HepG2 (cell line): ENCODE data around the gene SYNM. TPM values are rescaled to one million over a fixed set of nuclear protein-coding genes. Genes with fewer than 3 reads are reported as not detected.

ENCODE experiments used
- ATAC-seq: fragments of 200-7000 bp; cut with Tn5 transposase; 3 replicates; pipeline ENCODE4 v1.9.1; 2020; ENCODE audit warnings: mild to moderate bottlenecking, moderate library complexity
- BruUV-seq: library from RNA; stranded (reverse); fragments of 400-500 nt; replicated peaks from 2 replicates; lab custom pipeline; 2021; lab: Mats Ljungman, UMichigan
- CTCF ChIA-PET: fragments of 300-600 bp; formaldehyde crosslinking; extraction: SDS; loops from one replicate; lab custom pipeline; 2021; ENCODE audit warnings: low total read pairs, inconsistent platforms, low intra/inter-chr PET ratio; lab: Yijun Ruan, JAX
- POLR2A ChIA-PET: fragments of 350-600 bp; sonication (Branson Sonifier 250); formaldehyde crosslinking; loops from one replicate; lab custom pipeline; 2020; ENCODE audit warnings: antibody characterized with exemption, inconsistent platforms; lab: Yijun Ruan, JAX
- DNase-seq: peaks from one replicate; pipeline ENCODE4 v3.0.0-alpha.2; 2015; ENCODE audit warnings: low spot score
- FAIRE-seq: peaks from 3 replicates; lab custom pipeline; 2011; peaks lifted over from hg19 to GRCh38; lab: Jason Lieb, UNC
- H2AFZ ChIP-seq: one replicate; pipeline ENCODE4 v1.6.1; 2011; ENCODE audit warnings: low read length, inconsistent platforms
- H3K27ac ChIP-seq: fragments of 300-600 bp; 3 replicates; pipeline ENCODE4 v1.8.0; 2011; ENCODE audit warnings: mixed run types, mild to moderate bottlenecking, mixed read lengths, low read length, inconsistent platforms; ENCODE audit not compliant: insufficient read depth; ENCODE audit errors: extremely low read length
- H3K27me3 ChIP-seq, 2 experiments: fragments of 200-600 bp in 1 of 2; 2 replicates in 1 of 2; 3 replicates in 1 of 2; pipeline versions ENCODE4 v1.6.0 to v1.8.0; 2011; ENCODE audit warnings: low read length in 2 of 2, mild to moderate bottlenecking in 2 of 2, moderate library complexity in 2 of 2, inconsistent platforms in 1 of 2; ENCODE audit not compliant: insufficient read depth in 2 of 2, control insufficient read depth in 1 of 2
- H3K36me3 ChIP-seq, 2 experiments: fragments of 200-600 bp in 1 of 2; replicated peaks in 1 of 2; 2 replicates in 1 of 2; 3 replicates in 1 of 2; pipeline versions ENCODE4 v1.5.1 to v1.8.0; 2011; ENCODE audit warnings: low read length in 2 of 2, inconsistent platforms in 1 of 2; ENCODE audit not compliant: insufficient read depth in 2 of 2, control insufficient read depth in 1 of 2
- H3K4me1 ChIP-seq: 2 replicates; pipeline ENCODE4 v1.5.1; 2012; ENCODE audit warnings: low read length, inconsistent platforms; ENCODE audit not compliant: insufficient read depth
- H3K4me2 ChIP-seq: 2 replicates; pipeline ENCODE4 v1.6.0; 2011; ENCODE audit warnings: low read depth, low read length, inconsistent platforms
- H3K4me3 ChIP-seq, 3 experiments: fragments of 200-600 bp in 1 of 3; sonication (generic), shearing (Covaris generic) in 1 of 3; replicated peaks in 1 of 3; 2 replicates each; pipeline ENCODE4 v1.5.1; 2011 to 2016; ENCODE audit warnings: low read length in 3 of 3, inconsistent platforms in 2 of 3, low read depth in 2 of 3, mild to moderate bottlenecking in 2 of 3, control low read depth in 1 of 3, mixed read lengths in 1 of 3; ENCODE audit not compliant: insufficient read depth in 1 of 3
- H3K79me2 ChIP-seq: one replicate; pipeline ENCODE4 v1.6.1; 2011; ENCODE audit warnings: low read length, inconsistent platforms; ENCODE audit not compliant: insufficient read depth
- H3K9ac ChIP-seq: 2 replicates; pipeline ENCODE4 v1.6.0; 2011; ENCODE audit warnings: mild to moderate bottlenecking, low read depth, low read length, inconsistent platforms; ENCODE audit not compliant: insufficient read depth
- H3K9me3 ChIP-seq: 2 replicates; pipeline ENCODE4 v1.5.1; 2012; ENCODE audit warnings: mild to moderate bottlenecking, low read length
- H4K20me1 ChIP-seq: 2 replicates; pipeline ENCODE4 v1.6.0; 2011; ENCODE audit warnings: inconsistent platforms, mild to moderate bottlenecking, low read length, moderate library complexity; ENCODE audit not compliant: insufficient read depth
- BCL6 ChIP-seq: IDR thresholded peaks from 2 replicates; pipeline ENCODE4 v1.6.1; 2016; ENCODE audit warnings: missing genetic modification reagents, missing compliant biosample characterization
- CHD4 ChIP-seq: fragments of 200-600 bp; sonication (generic); IDR thresholded peaks from 2 replicates; pipeline ENCODE4 v1.7.0; 2017; ENCODE audit warnings: mild to moderate bottlenecking, low read length, borderline replicate concordance
- CREB1 ChIP-seq, 2 experiments: fragments of 450-650 bp in 1 of 2; IDR thresholded peaks; 2 replicates each; pipeline ENCODE4 v1.6.1; 2016 to 2017; ENCODE audit warnings: control low read depth in 1 of 2, mild to moderate bottlenecking in 1 of 2, missing compliant biosample characterization in 1 of 2, missing genetic modification characterization in 1 of 2
- CREM ChIP-seq, 2 experiments: sonication (generic) in 1 of 2; formaldehyde crosslinking in 1 of 2; IDR thresholded peaks; 2 replicates each; pipeline versions ENCODE4 v1.4.0 to v1.6.1; 2016 to 2020; ENCODE audit warnings: antibody characterized with exemption in 1 of 2, mild to moderate bottlenecking in 1 of 2, missing genetic modification reagents in 1 of 2
- DDIT3 ChIP-seq: sonication (generic); formaldehyde crosslinking; IDR thresholded peaks from 2 replicates; pipeline ENCODE4 v1.4.0; 2020; ENCODE audit warnings: mild to moderate bottlenecking, missing genetic modification reagents
- FOXM1 ChIP-seq: sonication (generic); formaldehyde crosslinking; IDR thresholded peaks from 2 replicates; pipeline ENCODE4 v1.5.0; 2020; ENCODE audit warnings: missing genetic modification reagents
- HNF4A ChIP-seq: sonication (generic); formaldehyde crosslinking; IDR thresholded peaks from 2 replicates; pipeline ENCODE4 v1.4.0; 2020; ENCODE audit warnings: missing genetic modification reagents
- JUN ChIP-seq: sonication (generic); formaldehyde crosslinking; IDR thresholded peaks from 2 replicates; pipeline ENCODE4 v1.4.0; 2020; ENCODE audit warnings: mild to moderate bottlenecking, missing genetic modification reagents
- LBX2 ChIP-seq: sonication (generic); formaldehyde crosslinking; IDR thresholded peaks from 2 replicates; pipeline ENCODE4 v1.5.0; 2020; ENCODE audit warnings: missing genetic modification reagents, mild to moderate bottlenecking, borderline replicate concordance
- MAZ ChIP-seq, 2 experiments: sonication (generic) in 1 of 2; formaldehyde crosslinking in 1 of 2; IDR thresholded peaks; 2 replicates each; pipeline versions ENCODE4 v1.5.0 to v1.6.1; 2012 to 2020; ENCODE audit warnings: low read depth in 2 of 2, mild to moderate bottlenecking in 2 of 2, borderline replicate concordance in 1 of 2, improper control_type of control experiment in 1 of 2, low read length in 1 of 2, missing genetic modification reagents in 1 of 2, moderate library complexity in 1 of 2
- MYC ChIP-seq: sonication (generic); formaldehyde crosslinking; IDR thresholded peaks from 2 replicates; pipeline ENCODE4 v1.9.0; 2021; ENCODE audit warnings: missing genetic modification reagents, borderline replicate concordance
- NFE2L2 ChIP-seq: fragments of 150-350 bp; IDR thresholded peaks from 2 replicates; pipeline ENCODE4 v1.6.1; 2014; ENCODE audit warnings: low read length
- ONECUT2 ChIP-seq: sonication (generic); formaldehyde crosslinking; IDR thresholded peaks from 2 replicates; pipeline ENCODE4 v1.4.0; 2020; ENCODE audit warnings: missing genetic modification reagents
- PATZ1 ChIP-seq: sonication (generic); formaldehyde crosslinking; IDR thresholded peaks from 2 replicates; pipeline ENCODE4 v1.4.0; 2020; ENCODE audit warnings: missing genetic modification reagents
- RARA ChIP-seq: IDR thresholded peaks from 2 replicates; pipeline ENCODE4 v1.6.1; 2016; ENCODE audit warnings: missing genetic modification reagents, missing compliant biosample characterization
- THAP11 ChIP-seq: IDR thresholded peaks from 2 replicates; pipeline ENCODE4 v1.6.1; 2016; ENCODE audit warnings: missing biosample characterization, missing genetic modification reagents
- ZKSCAN1 ChIP-seq: fragments of 150-350 bp; IDR thresholded peaks from 2 replicates; pipeline ENCODE4 v1.6.1; 2014; ENCODE audit warnings: low read length
- ZKSCAN8 ChIP-seq: IDR thresholded peaks from 2 replicates; pipeline ENCODE4 v1.6.1; 2016; ENCODE audit warnings: borderline replicate concordance, missing genetic modification reagents, missing compliant biosample characterization
- ZNF337 ChIP-seq: sonication (generic); formaldehyde crosslinking; IDR thresholded peaks from 2 replicates; pipeline ENCODE4 v1.5.1; 2020; ENCODE audit warnings: missing genetic modification reagents, low read depth, mild to moderate bottlenecking, borderline replicate concordance
- ZNF468 ChIP-seq: sonication (generic); formaldehyde crosslinking; IDR thresholded peaks from 2 replicates; pipeline ENCODE4 v1.8.0; 2022; ENCODE audit warnings: mild to moderate bottlenecking, moderate library complexity, missing genetic modification reagents
- ZSCAN22 ChIP-seq: sonication (generic); formaldehyde crosslinking; IDR thresholded peaks from 2 replicates; pipeline ENCODE4 v1.4.0; 2020; ENCODE audit warnings: mild to moderate bottlenecking, missing genetic modification reagents
- WGBS: methylation state at CpG from one replicate; pipeline ENCODE4 v1.1.6; 2017; ENCODE audit warnings: low lambda C conversion rate; 5-methylcytosine and 5-hydroxymethylcytosine counted together
- in situ Hi-C: cut with HindIII; loops from 2 replicates; pipeline ENCODE4 v1.10.0; 2017; ENCODE audit warnings: low pct_unique_long_range_greater_than_20kb; ENCODE audit not compliant: extremely low pct_ligation_motif_present
- intact Hi-C: fragments of 100-400 bp; cut with micrococcal nuclease; formaldehyde crosslinking; loops from one replicate; pipeline ENCODE4 v1.10.0; 2022; ENCODE audit not compliant: unreplicated experiment
- polyA plus RNA-seq, 8 experiments: library from polyadenylated mRNA; depleted of rRNA in 3 of 8; stranded (reverse) in 7 of 8; unstranded in 1 of 8; fragments of >200 nt; fragmentation: Illumina TruSeq in 4 of 8; extraction: Trizol in 4 of 8; gene quantifications; 2 replicates each; pipeline versions ENCODE4 v1.2.1 to v1.2.3, GENCODE V29; 2011 to 2016; ENCODE audit warnings: low read depth in 4 of 8, missing spikeins in 1 of 8, mixed read lengths in 1 of 8; ENCODE audit not compliant: insufficient read depth in 1 of 8
- total RNA-seq, 5 experiments: library from RNA; depleted of rRNA; stranded (reverse); fragments of >200 nt; fragmentation: Illumina TruSeq; extraction: Trizol; gene quantifications; 2 replicates each; pipeline ENCODE4 v1.2.3, GENCODE V29; 2016; ENCODE audit warnings: low read depth in 1 of 5

The SYNM gene
- total and polyA plus RNA-seq, 2 of the 13 experiments (the other 11 are each of a cell fraction or from before 2014, with no cell fraction given) = 1.1 to 3.7 TPM

- WGBS = 62% methylated on average over 3 of the region's 3 CpGs
- TF ChIP-seq RARA (CRISPR knock-in tag) = peak; percentile 17; the same call in 1 of the 2 replicates
- peak; percentile 42; the same call in 1 of the 2 replicates for TF ChIP-seq NFE2L2
- TF ChIP-seq ONECUT2 (CRISPR knock-in tag) = no peak
- no peak for TF ChIP-seq CREB1 (IDR thresholded peaks at IDR 0.05)
- TF ChIP-seq CREB1 (CRISPR knock-in tag; IDR thresholded peaks at IDR 0.05) = no peak
- no peak for TF ChIP-seq FOXM1 (CRISPR knock-in tag)
- peak; percentile 47; the same call in 1 of the 2 replicates for TF ChIP-seq BCL6 (CRISPR knock-in tag)
- no peak for TF ChIP-seq MYC (CRISPR knock-in tag)
- no peak for TF ChIP-seq DDIT3 (CRISPR knock-in tag)
- no peak for TF ChIP-seq ZKSCAN8 (CRISPR knock-in tag)
- 0 out of 2 replicates have a peak, but pooled peaks have one; percentile 42 for TF ChIP-seq JUN (CRISPR knock-in tag)
- no peak for TF ChIP-seq ZNF337 (CRISPR knock-in tag)
- TF ChIP-seq PATZ1 (CRISPR knock-in tag) = peak; percentile 62; the same call in 1 of the 2 replicates
- TF ChIP-seq HNF4A = 0 out of 2 replicates have a peak, but pooled peaks have one; percentile 25
- TF ChIP-seq ZSCAN22 (CRISPR knock-in tag) = no peak
- no peak for TF ChIP-seq MAZ (IDR thresholded peaks at IDR 0.05; ENCODE audit: borderline replicate concordance, low read depth, low read length)
- no peak for TF ChIP-seq MAZ (CRISPR knock-in tag; IDR thresholded peaks at IDR 0.05; ENCODE audit: low read depth)
- TF ChIP-seq ZNF468 (CRISPR knock-in tag) = no peak
- 0 out of 2 replicates have a peak, but pooled peaks have one; percentile 25 for TF ChIP-seq CREM (IDR thresholded peaks at IDR 0.05)
- no peak for TF ChIP-seq CREM (CRISPR knock-in tag; IDR thresholded peaks at IDR 0.05)
- peak; percentile 88; the same call in 1 of the 2 replicates for TF ChIP-seq CHD4
- 0 out of 2 replicates have a peak, but pooled peaks have one; percentile 19 for TF ChIP-seq THAP11 (CRISPR knock-in tag)
- no peak for TF ChIP-seq LBX2 (CRISPR knock-in tag)
- TF ChIP-seq ZKSCAN1 = no peak
These were observed 75.4 kb downstream of the SYNM start for GRCh38 chr15:99180086-99180963.

More at GRCh38 chr15:99180086-99180963, 75.4 kb downstream of the SYNM start:
- Histone ChIP-seq H3K9me3 (no peaks in the 10 kb centered on the region), H3K27me3 (no peaks in the 10 kb centered on the region), H3K4me3 (no peak overlapping the region), H3K36me3 (no peaks in the 10 kb centered on the region), H2AFZ (no peak overlapping the region), H3K9ac (no peak overlapping the region), H3K4me2 (peak overlapping the region; percentile 18; the same call in 1 of the 2 replicates), H3K27ac (peak overlapping the region; percentile 10), H3K79me2 (no peaks in the 10 kb centered on the region), H4K20me1 (no peaks in the 10 kb centered on the region), H3K4me1 (peaks cover 23% of the 10 kb centered on the region)
- FAIRE-seq (peak; percentile 82), DNase-seq (peak; percentile 83), ATAC-seq (peak; percentile 94)
- in situ Hi-C loops = no loop called here
- intact Hi-C loops = loop anchor here (2.0 kb wide), 1 partner anchor 24 kb away; no protein-coding TSS in a partner anchor
- POLR2A ChIA-PET = no interaction called here
- CTCF ChIA-PET = no interaction called here
- BruUV-seq = no TSS peak
